Duodenal mucosa (tissue), 2 donors: ENCODE measurements around the gene CPO.

ENCODE experiments used
- H3K27ac ChIP-seq: one replicate; pipeline ENCODE4 v1.7.0; 2013; ENCODE audit warnings: low read depth, low read length
- H3K27me3 ChIP-seq, 2 donors: one replicate each; pipeline ENCODE4 v1.7.0; 2013; ENCODE audit warnings: low read length in 2 of 2, control low read depth in 1 of 2; ENCODE audit not compliant: insufficient read depth in 2 of 2, control insufficient read depth in 1 of 2
- H3K36me3 ChIP-seq, 2 donors: one replicate each; pipeline ENCODE4 v1.7.0; 2013; ENCODE audit warnings: low read length in 2 of 2, control low read depth in 1 of 2; ENCODE audit not compliant: insufficient read depth in 2 of 2, control insufficient read depth in 1 of 2
- H3K4me1 ChIP-seq, 2 donors: one replicate each; pipeline ENCODE4 v1.7.0; 2013; ENCODE audit warnings: low read length in 2 of 2, control low read depth in 1 of 2; ENCODE audit not compliant: insufficient read depth in 2 of 2, control insufficient read depth in 1 of 2
- H3K4me3 ChIP-seq, 2 donors: one replicate each; pipeline ENCODE4 v1.7.0; 2013; ENCODE audit warnings: low read length in 2 of 2, low read depth in 1 of 2
- H3K9ac ChIP-seq, 2 donors: one replicate each; pipeline ENCODE4 v1.7.0; 2013; ENCODE audit warnings: low read length in 2 of 2, low read depth in 1 of 2
- H3K9me3 ChIP-seq, 2 donors: one replicate each; pipeline ENCODE4 v1.7.0; 2013; ENCODE audit warnings: low read length in 2 of 2, control low read depth in 1 of 2; ENCODE audit not compliant: control insufficient read depth in 1 of 2

Gene CPO

DNA sequence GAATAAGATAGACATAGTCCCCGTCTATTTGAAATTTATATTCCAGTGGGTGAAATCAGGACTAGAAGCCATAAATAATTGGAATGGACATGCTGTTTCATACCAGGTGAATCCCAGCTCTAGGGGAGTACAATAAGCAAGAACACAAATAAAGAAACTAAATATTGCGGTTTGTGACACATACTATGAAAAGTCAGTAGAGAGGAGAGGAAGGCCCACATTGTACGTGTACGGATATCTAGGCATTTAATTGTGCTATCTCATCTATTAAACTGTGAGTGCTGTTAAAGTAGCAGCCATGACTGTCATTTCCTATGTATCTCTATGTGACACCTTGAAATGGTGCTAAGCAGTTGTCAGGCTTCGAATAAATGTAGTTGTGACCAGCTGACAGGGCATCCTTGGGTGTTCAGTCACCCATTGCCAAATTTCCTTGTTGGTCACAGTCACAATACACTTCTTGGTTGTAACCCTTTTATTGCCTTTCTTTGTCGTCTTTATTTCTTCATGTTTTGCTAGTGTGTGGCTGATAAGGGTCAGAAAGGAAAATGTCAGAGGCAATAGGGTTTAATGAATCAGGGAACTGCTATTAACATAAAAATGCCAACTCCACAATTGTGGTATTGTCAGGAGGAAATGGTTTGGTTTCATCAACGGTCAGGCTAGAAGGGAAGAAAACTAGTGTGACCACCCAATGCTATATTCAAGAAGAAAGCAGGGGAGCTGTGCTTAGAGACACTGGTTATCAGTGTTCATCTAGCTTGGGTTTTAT, 31.5 kb downstream of the CPO start:
- Histone ChIP-seq H3K27ac (no peak overlapping the region), H3K9ac (no peak overlapping the region), H3K4me1 (peaks cover 0 to 9% of the 10 kb centered on the region in 2 donors), H3K27me3 (no peaks in the 10 kb centered on the region), H3K36me3 (no peaks in the 10 kb centered on the region), H3K4me3 (no peak overlapping the region), H3K9me3 (peaks cover 0 to 5% of the 10 kb centered on the region in 2 donors)

DNA sequence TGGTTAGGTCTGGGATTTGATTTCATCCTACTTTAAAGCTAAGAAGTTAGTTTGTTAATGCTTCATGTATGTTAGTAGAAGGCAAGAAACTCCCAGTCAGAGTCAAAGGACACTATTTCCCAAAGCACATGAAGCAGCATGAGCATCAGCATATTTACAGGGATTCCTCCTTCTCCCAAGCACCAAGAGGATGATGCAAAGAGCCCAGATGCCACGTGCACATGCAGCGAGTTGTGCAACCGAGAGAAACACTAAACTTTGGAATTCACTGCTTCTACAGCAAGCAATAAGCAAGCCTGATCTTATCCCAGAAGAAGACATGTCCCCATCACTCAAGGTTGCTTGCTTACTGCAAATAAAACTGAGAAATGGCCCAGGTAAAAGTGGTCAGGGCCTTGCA, 32.5 kb downstream of the CPO start:
- peaks cover 0 to 5% of the 10 kb centered on the region in 2 donors for H3K9me3 ChIP-seq
- H3K4me1 ChIP-seq: peaks cover 0 to 9% of the 10 kb centered on the region in 2 donors
- H3K4me3 ChIP-seq: no peak overlapping the region
- H3K27ac ChIP-seq: no peak overlapping the region
- no peaks in the 10 kb centered on the region for H3K36me3 ChIP-seq
- H3K9ac ChIP-seq: no peak overlapping the region
- no peaks in the 10 kb centered on the region for H3K27me3 ChIP-seq

GRCh38 chr2:206974551-206974950, 35.2 kb downstream of the CPO start:
- no peaks in the 10 kb centered on the region for H3K36me3 ChIP-seq
- peaks cover 0 to 5% of the 10 kb centered on the region in 2 donors for H3K9me3 ChIP-seq
- H3K27ac ChIP-seq: no peak overlapping the region
- H3K9ac ChIP-seq: no peak overlapping the region
- no peak overlapping the region for H3K4me3 ChIP-seq
- no peaks in the 10 kb centered on the region for H3K27me3 ChIP-seq
- no peaks in the 10 kb centered on the region for H3K4me1 ChIP-seq

GRCh38 chr2:206978746-206979145, 39.4 kb downstream of the CPO start:
- Histone ChIP-seq H3K9ac (no peak overlapping the region), H3K27ac (no peak overlapping the region), H3K9me3 (peaks cover 0 to 5% of the 10 kb centered on the region in 2 donors), H3K4me1 (peaks cover 0 to 9% of the 10 kb centered on the region in 2 donors), H3K4me3 (no peak overlapping the region), H3K36me3 (no peaks in the 10 kb centered on the region), H3K27me3 (no peaks in the 10 kb centered on the region)

GRCh38 chr2:206979365-206979764, 40.0 kb downstream of the CPO start:
- Histone ChIP-seq H3K4me3 (no peak overlapping the region), H3K36me3 (no peaks in the 10 kb centered on the region), H3K9me3 (peaks cover 0 to 5% of the 10 kb centered on the region in 2 donors), H3K27me3 (no peaks in the 10 kb centered on the region), H3K4me1 (peaks cover 0 to 9% of the 10 kb centered on the region in 2 donors), H3K9ac (no peak overlapping the region), H3K27ac (no peak overlapping the region)

DNA sequence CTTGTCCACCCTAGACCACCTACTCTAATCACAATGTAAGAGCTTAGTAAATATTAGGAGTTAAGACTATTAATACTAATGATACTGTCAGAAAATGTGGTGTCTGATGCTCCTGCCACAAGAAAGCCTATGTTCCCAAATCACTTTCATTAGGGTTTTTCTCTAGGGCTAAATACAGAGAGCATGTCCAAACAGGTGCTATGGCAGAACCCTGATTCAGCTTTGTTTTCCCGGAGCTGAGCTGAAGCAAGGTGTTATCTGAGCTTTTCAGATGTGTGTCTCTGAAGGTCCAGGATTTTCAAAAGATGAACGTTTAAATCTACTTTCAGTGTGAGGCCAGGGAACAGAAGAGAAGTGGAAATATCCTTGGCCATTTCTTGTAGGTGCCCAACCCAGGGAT, 40.6 kb downstream of the CPO start:
- Histone ChIP-seq H3K9ac (no peak overlapping the region), H3K36me3 (no peaks in the 10 kb centered on the region), H3K9me3 (peaks cover 0 to 5% of the 10 kb centered on the region in 2 donors), H3K27ac (no peak overlapping the region), H3K4me1 (peaks cover 0 to 9% of the 10 kb centered on the region in 2 donors), H3K4me3 (no peak overlapping the region), H3K27me3 (no peaks in the 10 kb centered on the region)

- H3K9ac ChIP-seq: no peak overlapping the region
- H3K4me3 ChIP-seq: no peak overlapping the region
- H3K9me3 ChIP-seq: peaks cover 0 to 2% of the 10 kb centered on the region in 2 donors
- H3K27ac ChIP-seq: no peak overlapping the region
- no peaks in the 10 kb centered on the region for H3K36me3 ChIP-seq
- H3K27me3 ChIP-seq: no peaks in the 10 kb centered on the region
- peaks cover 0 to 9% of the 10 kb centered on the region in 2 donors for H3K4me1 ChIP-seq
Measured at GRCh38 chr2:206980413-206980812, 41.1 kb downstream of the CPO start.

GRCh38 chr2:206981086-206981674, 41.9 kb downstream of the CPO start:
- Histone ChIP-seq H3K9me3 (no peaks in the 10 kb centered on the region), H3K9ac (no peak overlapping the region), H3K27me3 (no peaks in the 10 kb centered on the region), H3K4me1 (peaks cover 0 to 9% of the 10 kb centered on the region in 2 donors), H3K27ac (no peak overlapping the region), H3K4me3 (no peak overlapping the region), H3K36me3 (no peaks in the 10 kb centered on the region)

DNA sequence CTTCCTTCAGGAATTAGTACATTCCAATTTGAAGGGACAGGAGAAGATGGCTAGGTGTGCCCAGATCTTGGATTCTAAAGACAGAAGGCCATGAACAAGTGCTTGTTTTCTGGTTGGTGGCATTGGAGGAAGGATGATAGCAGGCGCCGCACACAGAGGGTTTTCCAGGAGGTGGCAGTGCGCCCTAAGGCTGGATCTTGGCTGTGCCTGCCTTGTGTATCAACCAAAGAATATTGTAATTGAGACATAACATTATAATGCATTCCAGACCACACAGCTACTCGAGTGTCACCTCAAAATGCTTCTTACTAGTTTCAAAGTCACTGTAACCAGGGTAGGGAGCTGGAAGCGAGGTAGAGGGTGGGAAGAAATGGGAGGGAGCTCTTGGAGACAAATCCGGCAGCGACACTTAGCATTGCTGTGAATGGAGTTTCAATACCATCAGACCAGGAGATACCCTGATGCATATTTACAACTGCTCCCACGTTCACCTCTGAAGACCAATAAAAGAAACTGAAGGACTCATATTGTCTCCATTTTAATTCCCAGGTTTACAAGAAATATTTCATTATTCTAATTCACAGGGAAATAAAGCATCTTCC, 42.5 kb downstream of the CPO start:
- no peaks in the 10 kb centered on the region for H3K27me3 ChIP-seq
- no peaks in the 10 kb centered on the region for H3K36me3 ChIP-seq
- peaks cover 0 to 9% of the 10 kb centered on the region in 2 donors for H3K4me1 ChIP-seq
- no peaks in the 10 kb centered on the region for H3K9me3 ChIP-seq
- no peak overlapping the region for H3K27ac ChIP-seq
- H3K9ac ChIP-seq: no peak overlapping the region
- H3K4me3 ChIP-seq: no peak overlapping the region

DNA sequence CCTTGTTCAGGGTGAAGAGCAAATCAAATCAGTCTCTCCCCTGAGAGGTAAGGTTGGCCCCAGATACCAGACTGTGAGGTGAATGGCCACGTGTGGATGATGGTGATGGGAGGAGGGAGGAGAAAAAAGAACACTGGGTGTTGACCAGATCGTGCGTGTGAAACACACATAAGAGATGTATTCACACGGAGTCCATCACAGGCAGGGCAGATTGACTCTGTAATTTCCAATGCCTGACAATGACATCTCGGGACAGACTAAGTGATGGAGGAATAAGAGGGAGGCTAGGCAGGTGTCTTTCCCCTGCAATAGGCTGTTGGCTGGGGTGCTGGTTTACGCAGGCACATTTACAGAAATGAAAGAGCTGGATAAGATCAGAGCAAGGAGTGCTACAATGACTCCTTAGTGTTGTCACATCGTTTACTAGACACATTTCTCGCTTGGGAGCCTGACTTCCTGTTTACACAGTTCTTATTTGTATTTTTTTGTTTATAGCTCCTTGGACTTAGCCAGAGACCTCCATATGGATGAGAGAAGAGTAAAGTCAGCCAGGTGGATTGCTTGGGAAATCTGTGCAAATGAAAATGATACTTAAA, 43.1 kb downstream of the CPO start:
- no peak overlapping the region for H3K9ac ChIP-seq
- no peak overlapping the region for H3K4me3 ChIP-seq
- H3K27me3 ChIP-seq: no peaks in the 10 kb centered on the region
- H3K4me1 ChIP-seq: peaks cover 0 to 9% of the 10 kb centered on the region in 2 donors
- H3K36me3 ChIP-seq: no peaks in the 10 kb centered on the region
- no peaks in the 10 kb centered on the region for H3K9me3 ChIP-seq
- H3K27ac ChIP-seq: no peak overlapping the region
